Aorta (tissue), 5 donors: Measurements from ENCODE around the gene CR1L. TPM values are rescaled to one million over a fixed set of nuclear protein-coding genes. Genes with fewer than 3 reads are reported as not detected.
"Not testable (repeated sequence)": the region's sequence is repeated elsewhere in the genome, so short reads cannot be mapped to it uniquely, and the experiment has no call there.

Experiments used
- ATAC-seq: fragments of 200-7000 bp; cut with Tn5 transposase; one replicate; pipeline ENCODE4 v1.9.1; 2022; ENCODE audit warnings: moderate library complexity; ENCODE audit not compliant: low FRiP score
- DNase-seq, 2 donors: peaks; one replicate each; pipeline ENCODE4 v3.0.0-alpha.2; 2020
- H3K27ac ChIP-seq, 2 donors: one replicate each; pipeline ENCODE4 v1.5.1; 2013; ENCODE audit warnings: low read length in 2 of 2, mild to moderate bottlenecking in 2 of 2, moderate library complexity in 2 of 2, control low read depth in 1 of 2, inconsistent platforms in 1 of 2, low read depth in 1 of 2
- H3K27me3 ChIP-seq, 2 donors: one replicate each; pipeline ENCODE4 v1.6.1; 2013; ENCODE audit warnings: control low read depth in 1 of 2, low read length in 1 of 2, mild to moderate bottlenecking in 1 of 2, moderate library complexity in 1 of 2; ENCODE audit not compliant: insufficient read depth in 2 of 2, control insufficient read depth in 1 of 2
- H3K36me3 ChIP-seq, 2 donors: one replicate each; pipeline ENCODE4 v1.6.1; 2013; ENCODE audit warnings: control low read depth in 1 of 2, low read length in 1 of 2, mild to moderate bottlenecking in 1 of 2; ENCODE audit not compliant: insufficient read depth in 2 of 2, control insufficient read depth in 1 of 2
- H3K4me1 ChIP-seq, 2 donors: one replicate each; pipeline ENCODE4 v1.6.1; 2013; ENCODE audit warnings: low read length in 2 of 2, control low read depth in 1 of 2, mild to moderate bottlenecking in 1 of 2, moderate library complexity in 1 of 2; ENCODE audit not compliant: insufficient read depth in 2 of 2, control insufficient read depth in 1 of 2
- H3K4me3 ChIP-seq, 2 donors: one replicate each; pipeline ENCODE4 v1.5.1; 2013; ENCODE audit warnings: low read length in 2 of 2, control low read depth in 1 of 2, mild to moderate bottlenecking in 1 of 2
- H3K9me3 ChIP-seq: one replicate; pipeline ENCODE4 v1.6.1; 2013; ENCODE audit warnings: mild to moderate bottlenecking, low read length; ENCODE audit not compliant: control insufficient read depth
- WGBS, 2 donors: extraction: QIAGEN DNeasy Blood & Tissue Kit; methylation state at CpG; one replicate each; pipeline ENCODE4 v1.1.7; 2013; 5-methylcytosine and 5-hydroxymethylcytosine counted together
- intact Hi-C, 2 donors: fragments of 100-400 bp; cut with DNase I; formaldehyde crosslinking; loops; one replicate each; pipeline versions ENCODE4 v1.14.2 to v1.15.0; 2022
- polyA plus RNA-seq, 2 donors: library from polyadenylated mRNA; stranded (reverse); fragments of 200-250 nt; gene quantifications; one replicate each; pipeline ENCODE4 v1.2.3, GENCODE V29; 2013
- total RNA-seq, 2 donors: library from RNA; stranded (reverse); fragmentation: NEBNext Ultra II Directional; extraction: Animal tissue kit (Norgen Biotek cat#: 25700); gene quantifications; one replicate each; pipeline ENCODE4 v1.2.1, GENCODE V29; 2021
- donor health status: healthy with polysubstance abuse.
- donor health status: Bipolar disorder and iron deficiency.
- donor health status: DM: no; HTN: no; CAD: no.
- donor health status: DM: no; HTN: no; CAD: no.
- donor health status: DM: yes; HTN: yes; CAD: no.

Gene CR1L
- total and polyA plus RNA-seq, 4 donors, result 0.24 TPM; not detected in 3

DNA sequence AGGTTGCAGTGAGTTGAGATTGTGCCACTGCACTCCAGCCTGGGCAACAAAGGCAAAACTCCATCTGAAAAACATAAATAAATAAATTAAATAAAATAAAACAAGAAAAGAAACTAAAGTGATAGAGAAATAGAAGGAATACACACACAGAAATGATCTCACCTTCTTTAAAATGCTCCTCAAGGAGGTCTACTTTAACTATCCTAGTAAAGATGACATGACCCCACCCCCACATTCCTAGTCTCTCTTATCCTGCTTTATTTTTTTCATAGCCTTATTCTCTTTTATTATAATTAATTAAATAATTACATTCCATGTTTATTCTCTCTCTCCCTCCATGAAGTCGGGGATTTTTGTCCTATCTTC is 18.0 kb upstream of the CR1L start:
- intact Hi-C loops, result no loop called here
- ATAC-seq (no peak), DNase-seq (no peak)
- H3K4me1 ChIP-seq, result peaks cover 0 to 3% of the 10 kb centered on the region in 2 donors
- no peak overlapping the region for H3K4me3 ChIP-seq
- no peaks in the 10 kb centered on the region for H3K36me3 ChIP-seq
- H3K27ac ChIP-seq, result no peak overlapping the region
- 93 to 100% methylated on average over 1 of the region's 1 CpG for WGBS, 2 donors
- H3K27me3 ChIP-seq, result no peaks in the 10 kb centered on the region
- no peaks in the 10 kb centered on the region for H3K9me3 ChIP-seq

GRCh38 chr1:207627496-207627895 is 17.4 kb upstream of the CR1L start:
- Histone ChIP-seq H3K4me3 (no peak overlapping the region), H3K4me1 (peaks cover 0 to 3% of the 10 kb centered on the region in 2 donors), H3K36me3 (no peaks in the 10 kb centered on the region), H3K9me3 (no peaks in the 10 kb centered on the region), H3K27ac (no peak overlapping the region), H3K27me3 (no peaks in the 10 kb centered on the region)
- WGBS, 2 donors, result 99 to 100% methylated on average over 2 of the region's 2 CpGs
- intact Hi-C loops, result no loop called here
- ATAC-seq, result no peak
- DNase-seq, result no peak

GRCh38 chr1:207628776-207629175 is 16.2 kb upstream of the CR1L start:
- H3K9me3 ChIP-seq, result no peaks in the 10 kb centered on the region
- no peaks in the 10 kb centered on the region for H3K36me3 ChIP-seq
- no peak overlapping the region for H3K4me3 ChIP-seq
- no peaks in the 10 kb centered on the region for H3K27me3 ChIP-seq
- 4 to 8% methylated on average over 5 of the region's 5 CpGs for WGBS, 2 donors
- intact Hi-C loops, result no loop called here
- H3K27ac ChIP-seq, result no peak overlapping the region
- no peak for DNase-seq
- ATAC-seq, result no peak
- peaks cover 0 to 3% of the 10 kb centered on the region in 2 donors for H3K4me1 ChIP-seq

DNA sequence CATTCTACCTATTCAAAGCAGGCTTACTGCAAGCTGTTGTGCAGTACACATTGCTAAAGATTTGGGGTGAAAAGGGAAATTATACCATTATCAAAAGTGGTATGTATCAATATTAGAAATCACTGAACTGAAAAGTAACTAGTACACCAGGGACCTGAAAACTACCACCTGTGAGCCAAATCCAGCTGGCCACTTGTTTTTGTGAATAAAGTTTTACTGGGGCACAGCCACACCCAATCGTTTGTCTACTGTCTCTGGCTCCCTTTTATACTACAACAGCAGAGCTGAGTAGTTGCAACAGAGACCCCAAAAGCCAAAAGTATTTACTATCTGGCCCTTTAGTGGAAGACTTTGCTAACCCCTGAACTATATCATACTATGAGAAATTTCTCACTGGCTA is 13.8 kb upstream of the CR1L start:
- Histone ChIP-seq H3K4me3 (no peak overlapping the region), H3K4me1 (peaks cover 0 to 3% of the 10 kb centered on the region in 2 donors)

GRCh38 chr1:207633226-207633625 is 11.7 kb upstream of the CR1L start:
- ATAC-seq (no peak), DNase-seq (no peak)
- Histone ChIP-seq H3K9me3 (no peaks in the 10 kb centered on the region), H3K4me3 (no peak overlapping the region), H3K4me1 (peaks cover 0 to 3% of the 10 kb centered on the region in 2 donors), H3K27me3 (no peaks in the 10 kb centered on the region), H3K36me3 (no peaks in the 10 kb centered on the region), H3K27ac (no peak overlapping the region)
- intact Hi-C loops, result no loop called here

More for the DNA sequence above, 13.8 kb upstream of the CR1L start:
- 47 to 80% methylated on average over 1 of the region's 1 CpG for WGBS, 2 donors
- no peak overlapping the region for H3K27ac ChIP-seq
- H3K9me3 ChIP-seq, result no peaks in the 10 kb centered on the region
- ATAC-seq (no peak), DNase-seq (no peak)
- intact Hi-C loops, result no loop called here
- H3K36me3 ChIP-seq, result no peaks in the 10 kb centered on the region
- H3K27me3 ChIP-seq, result no peaks in the 10 kb centered on the region

DNA sequence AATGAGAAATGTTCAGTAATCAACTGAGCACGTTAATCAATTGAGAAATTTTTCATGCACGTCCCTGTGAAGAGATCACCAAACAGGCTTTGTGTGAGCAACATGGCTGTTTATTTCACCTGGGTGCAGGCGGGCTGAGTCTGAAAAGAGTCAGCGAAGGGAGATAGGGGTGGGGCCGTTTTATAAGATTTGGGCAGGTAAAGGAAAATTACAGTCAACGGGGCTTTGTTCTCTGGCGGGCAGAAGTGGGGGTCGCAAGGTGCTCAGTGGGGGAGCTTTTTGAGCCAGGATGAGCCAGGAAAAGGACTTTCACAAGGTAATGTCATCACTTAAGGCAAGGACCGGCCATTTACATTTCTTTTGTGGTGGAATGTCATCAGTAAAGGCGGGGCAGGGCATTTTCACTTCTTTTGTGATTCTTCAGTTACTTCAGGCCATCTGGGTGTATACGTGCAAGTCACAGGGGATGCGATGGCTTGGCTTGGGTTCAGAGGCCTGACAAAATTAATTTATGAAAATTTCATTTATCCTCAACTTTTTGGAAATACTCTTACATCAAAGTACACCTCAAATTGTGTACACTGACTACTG is 11.1 kb upstream of the CR1L start:
- DNase-seq, ATAC-seq, H3K4me3 ChIP-seq, H3K9me3 ChIP-seq, intact Hi-C loops, H3K36me3 ChIP-seq, H3K27ac ChIP-seq, H3K27me3 ChIP-seq, H3K4me1 ChIP-seq: not testable (repeated sequence)
- WGBS, 2 donors, result 85% methylated on average over 12 of the region's 12 CpGs

- intact Hi-C loops, H3K4me3 ChIP-seq, H3K27me3 ChIP-seq, DNase-seq, H3K4me1 ChIP-seq, ATAC-seq, H3K36me3 ChIP-seq, H3K27ac ChIP-seq, H3K9me3 ChIP-seq: not testable (repeated sequence)
- 89 to 93% methylated on average over 6 of the region's 6 CpGs for WGBS, 2 donors
Observed at GRCh38 chr1:207634293-207634692, 10.6 kb upstream of the CR1L start.

- ATAC-seq, H3K9me3 ChIP-seq, H3K36me3 ChIP-seq, H3K27ac ChIP-seq, H3K27me3 ChIP-seq, intact Hi-C loops, DNase-seq, H3K4me1 ChIP-seq, H3K4me3 ChIP-seq: not testable (repeated sequence)
- WGBS, 2 donors, result 84% methylated on average over 7 of the region's 7 CpGs
Observed at GRCh38 chr1:207635569-207636186, 9.3 kb upstream of the CR1L start.

- ATAC-seq, H3K4me1 ChIP-seq, H3K27me3 ChIP-seq, H3K27ac ChIP-seq, H3K9me3 ChIP-seq, H3K36me3 ChIP-seq, DNase-seq, intact Hi-C loops, H3K4me3 ChIP-seq: not testable (repeated sequence)
- 89 to 96% methylated on average over 9 of the region's 9 CpGs for WGBS, 2 donors
Observed at GRCh38 chr1:207638487-207639145, 6.3 kb upstream of the CR1L start.
